Dendritic cell treated with granulocyte-macrophage colony-stimulating factor and Interleukin-4, amounts not matched to agents 40 ng/mL and 50 ng/mL, for 4 days (primary cell): ENCODE measurements around the gene FEM1C.

Experiments
- H3K27ac Mint-ChIP-seq: one replicate; pipeline ENCODE4 v1.8.0; 2022; ENCODE audit warnings: mild to moderate bottlenecking, mixed read lengths
- H3K27me3 Mint-ChIP-seq: one replicate; pipeline ENCODE4 v1.8.0; 2022; ENCODE audit warnings: mild to moderate bottlenecking, mixed read lengths
- H3K36me3 Mint-ChIP-seq: one replicate; pipeline ENCODE4 v1.8.0; 2022; ENCODE audit warnings: low read depth, mixed read lengths
- H3K4me1 Mint-ChIP-seq: one replicate; pipeline ENCODE4 v1.8.0; 2022; ENCODE audit warnings: low read depth, mixed read lengths
- H3K4me3 Mint-ChIP-seq: one replicate; pipeline ENCODE4 v1.8.0; 2022; ENCODE audit warnings: mild to moderate bottlenecking, moderate library complexity, mixed read lengths
- H3K9me3 Mint-ChIP-seq: one replicate; pipeline ENCODE4 v1.8.0; 2022; ENCODE audit warnings: mixed read lengths
- intact Hi-C: fragments of 100-400 bp; cut with micrococcal nuclease; formaldehyde crosslinking; loops from one replicate; pipeline ENCODE4 v1.15.0; 2022

Gene FEM1C

GRCh38 chr5:115575167-115576070 is 30.8 kb upstream of the FEM1C start:
- H3K27me3 Mint-ChIP-seq, result no peaks in the 10 kb centered on the region
- peaks cover 18% of the 10 kb centered on the region for H3K4me1 Mint-ChIP-seq
- intact Hi-C loops, result no loop called here
- peaks cover 26% of the 10 kb centered on the region for H3K36me3 Mint-ChIP-seq
- H3K27ac Mint-ChIP-seq, result no peak overlapping the region
- H3K4me3 Mint-ChIP-seq, result no peak overlapping the region
- H3K9me3 Mint-ChIP-seq, result no peaks in the 10 kb centered on the region

- Mint-ChIP-seq H3K4me3 (no peak overlapping the region), H3K27ac (no peak overlapping the region), H3K27me3 (no peaks in the 10 kb centered on the region), H3K36me3 (peaks cover 19% of the 10 kb centered on the region), H3K4me1 (peaks cover 12% of the 10 kb centered on the region), H3K9me3 (no peaks in the 10 kb centered on the region)
- intact Hi-C loops, result no loop called here
These were observed 28.6 kb upstream of the FEM1C start for GRCh38 chr5:115573133-115573532.

- Mint-ChIP-seq H3K36me3 (peaks cover 6% of the 10 kb centered on the region), H3K27me3 (no peaks in the 10 kb centered on the region), H3K9me3 (no peaks in the 10 kb centered on the region), H3K27ac (no peak overlapping the region), H3K4me1 (peaks cover 10% of the 10 kb centered on the region), H3K4me3 (no peak overlapping the region)
- intact Hi-C loops, result no loop called here
These were observed 26.9 kb upstream of the FEM1C start for GRCh38 chr5:115571441-115571878.

- H3K4me3 Mint-ChIP-seq, result no peak overlapping the region
- intact Hi-C loops, result no loop called here
- no peaks in the 10 kb centered on the region for H3K9me3 Mint-ChIP-seq
- H3K27ac Mint-ChIP-seq, result no peak overlapping the region
- no peaks in the 10 kb centered on the region for H3K27me3 Mint-ChIP-seq
- peaks cover 11% of the 10 kb centered on the region for H3K4me1 Mint-ChIP-seq
- peaks cover 6% of the 10 kb centered on the region for H3K36me3 Mint-ChIP-seq
These were observed 24.1 kb upstream of the FEM1C start for GRCh38 chr5:115568668-115569067.

- Mint-ChIP-seq H3K4me3 (no peak overlapping the region), H3K27ac (no peak overlapping the region), H3K36me3 (no peaks in the 10 kb centered on the region), H3K9me3 (peaks cover 9% of the 10 kb centered on the region), H3K27me3 (no peaks in the 10 kb centered on the region), H3K4me1 (peaks cover 11% of the 10 kb centered on the region)
- intact Hi-C loops, result no loop called here
These were observed 20.7 kb upstream of the FEM1C start for GRCh38 chr5:115565233-115565632.

- Mint-ChIP-seq H3K4me1 (peaks cover 11% of the 10 kb centered on the region), H3K27ac (no peak overlapping the region), H3K27me3 (no peaks in the 10 kb centered on the region), H3K4me3 (no peak overlapping the region), H3K9me3 (peaks cover 9% of the 10 kb centered on the region), H3K36me3 (no peaks in the 10 kb centered on the region)
- intact Hi-C loops, result no loop called here
These were observed 16.6 kb upstream of the FEM1C start for GRCh38 chr5:115561176-115561575.

- Mint-ChIP-seq H3K27me3 (no peaks in the 10 kb centered on the region), H3K4me3 (no peak overlapping the region), H3K36me3 (no peaks in the 10 kb centered on the region), H3K9me3 (peaks cover 9% of the 10 kb centered on the region), H3K4me1 (peaks cover 2% of the 10 kb centered on the region), H3K27ac (no peak overlapping the region)
- intact Hi-C loops, result no loop called here
These were observed 14.9 kb upstream of the FEM1C start for GRCh38 chr5:115559524-115559923.

- Mint-ChIP-seq H3K27me3 (no peaks in the 10 kb centered on the region), H3K4me1 (no peaks in the 10 kb centered on the region)
These were observed 13.9 kb upstream of the FEM1C start for GRCh38 chr5:115558388-115558956.

GRCh38 chr5:115557667-115558387 is 13.3 kb upstream of the FEM1C start:
- intact Hi-C loops, result no loop called here
- no peaks in the 10 kb centered on the region for H3K27me3 Mint-ChIP-seq

More at GRCh38 chr5:115558388-115558956, 13.9 kb upstream of the FEM1C start:
- Mint-ChIP-seq H3K9me3 (peaks cover 9% of the 10 kb centered on the region), H3K4me3 (no peak overlapping the region), H3K36me3 (no peaks in the 10 kb centered on the region), H3K27ac (no peak overlapping the region)
- intact Hi-C loops, result no loop called here

GRCh38 chr5:115556276-115556675 is 11.7 kb upstream of the FEM1C start:
- Mint-ChIP-seq H3K27ac (no peak overlapping the region), H3K27me3 (no peaks in the 10 kb centered on the region), H3K4me1 (peaks cover 11% of the 10 kb centered on the region), H3K36me3 (no peaks in the 10 kb centered on the region), H3K9me3 (peaks cover 4% of the 10 kb centered on the region), H3K4me3 (no peak overlapping the region)
- intact Hi-C loops, result no loop called here

More at GRCh38 chr5:115557667-115558387, 13.3 kb upstream of the FEM1C start:
- no peaks in the 10 kb centered on the region for H3K36me3 Mint-ChIP-seq
- no peak overlapping the region for H3K27ac Mint-ChIP-seq
- H3K4me1 Mint-ChIP-seq, result no peaks in the 10 kb centered on the region
- H3K4me3 Mint-ChIP-seq, result no peak overlapping the region
- H3K9me3 Mint-ChIP-seq, result peaks cover 9% of the 10 kb centered on the region

GRCh38 chr5:115555084-115555633 is 10.6 kb upstream of the FEM1C start:
- intact Hi-C loops, result no loop called here
- H3K27me3 Mint-ChIP-seq, result no peaks in the 10 kb centered on the region
- H3K9me3 Mint-ChIP-seq, result no peaks in the 10 kb centered on the region
- H3K36me3 Mint-ChIP-seq, result no peaks in the 10 kb centered on the region
- peaks cover 12% of the 10 kb centered on the region for H3K4me1 Mint-ChIP-seq
- H3K27ac Mint-ChIP-seq, result no peak overlapping the region
- no peak overlapping the region for H3K4me3 Mint-ChIP-seq

GRCh38 chr5:115553082-115553481 is 8.5 kb upstream of the FEM1C start:
- H3K27ac Mint-ChIP-seq, result no peak overlapping the region
- peaks cover 12% of the 10 kb centered on the region for H3K4me1 Mint-ChIP-seq
- H3K9me3 Mint-ChIP-seq, result no peaks in the 10 kb centered on the region
- H3K4me3 Mint-ChIP-seq, result no peak overlapping the region
- H3K27me3 Mint-ChIP-seq, result peaks cover 1% of the 10 kb centered on the region
- H3K36me3 Mint-ChIP-seq, result no peaks in the 10 kb centered on the region
- intact Hi-C loops, result no loop called here

GRCh38 chr5:115551415-115551814 is 6.8 kb upstream of the FEM1C start:
- intact Hi-C loops, result no loop called here
- Mint-ChIP-seq H3K9me3 (no peaks in the 10 kb centered on the region), H3K4me1 (peaks cover 12% of the 10 kb centered on the region), H3K27ac (peak overlapping the region; percentile 26), H3K27me3 (peaks cover 1% of the 10 kb centered on the region), H3K36me3 (no peaks in the 10 kb centered on the region), H3K4me3 (no peak overlapping the region)

- Mint-ChIP-seq H3K27ac (no peak overlapping the region), H3K9me3 (no peaks in the 10 kb centered on the region), H3K27me3 (peaks cover 1% of the 10 kb centered on the region), H3K36me3 (peaks cover 13% of the 10 kb centered on the region), H3K4me1 (peaks cover 12% of the 10 kb centered on the region), H3K4me3 (no peak overlapping the region)
- intact Hi-C loops, result loop anchor here (10.0 kb wide), 1 partner anchor 94 kb away; no protein-coding TSS in a partner anchor
These were observed 4.6 kb upstream of the FEM1C start for GRCh38 chr5:115549154-115549553.
